Calu3 (cell line): ENCODE results near the gene PDRG1. TPM values are rescaled to one million over a fixed set of nuclear protein-coding genes. Genes with fewer than 3 reads are reported as not detected.

Source experiments
- BruUV-seq: library from RNA; stranded (reverse); fragments of 400-500 nt; replicated peaks from 2 replicates; lab custom pipeline; 2021; lab: Mats Ljungman, UMichigan
- CTCF ChIA-PET: fragments of 300-600 bp; sonication (Branson Sonifier 250); formaldehyde crosslinking; loops from one replicate; lab custom pipeline; 2022; ENCODE audit warnings: antibody characterized with exemption; lab: Charles Lee
- DNase-seq: peaks from one replicate; pipeline ENCODE4 v3.0.0; 2022
- H3K27ac Mint-ChIP-seq: one replicate; pipeline ENCODE4 v1.8.0; 2022; ENCODE audit warnings: mixed read lengths; ENCODE audit not compliant: unreplicated experiment
- H3K27me3 Mint-ChIP-seq: one replicate; pipeline ENCODE4 v1.8.0; 2022; ENCODE audit warnings: mixed read lengths; ENCODE audit not compliant: unreplicated experiment
- H3K36me3 Mint-ChIP-seq: one replicate; pipeline ENCODE4 v1.8.0; 2022; ENCODE audit warnings: mild to moderate bottlenecking, moderate library complexity, mixed read lengths; ENCODE audit not compliant: insufficient read depth, unreplicated experiment
- H3K4me1 Mint-ChIP-seq: one replicate; pipeline ENCODE4 v1.8.0; 2022; ENCODE audit warnings: mild to moderate bottlenecking, low read depth, mixed read lengths; ENCODE audit not compliant: unreplicated experiment
- H3K4me3 Mint-ChIP-seq: one replicate; pipeline ENCODE4 v1.8.0; 2022; ENCODE audit warnings: mild to moderate bottlenecking, low read depth, moderate library complexity, mixed read lengths; ENCODE audit not compliant: unreplicated experiment
- H3K9me3 Mint-ChIP-seq: one replicate; pipeline ENCODE4 v1.8.0; 2022; ENCODE audit warnings: low read depth, mixed read lengths; ENCODE audit not compliant: unreplicated experiment
- intact Hi-C: fragments of 100-400 bp; cut with micrococcal nuclease; formaldehyde crosslinking; loops from one replicate; pipeline ENCODE4 v1.10.0; 2022; ENCODE audit not compliant: unreplicated experiment
- total RNA-seq: library from RNA; stranded (reverse); gene quantifications from 2 replicates; pipeline ENCODE4 v1.2.3, GENCODE V29; 2022
- TF ChIP-seq, protein P1 (sequence below): fragments of 200-600 bp; IDR thresholded peaks from one replicate; pipeline ENCODE4 v1.8.0; 2022; ENCODE audit warnings: antibody characterized with exemption; ENCODE audit not compliant: unreplicated experiment

The PDRG1 gene
- total RNA-seq, 1 experiment from 2014 or later, result 24.5 TPM

- H3K27me3 Mint-ChIP-seq, result peaks cover 2% of the 10 kb centered on the region
Observed at GRCh38 chr20:31939661-31940060, 12.2 kb downstream of the PDRG1 start.

DNA sequence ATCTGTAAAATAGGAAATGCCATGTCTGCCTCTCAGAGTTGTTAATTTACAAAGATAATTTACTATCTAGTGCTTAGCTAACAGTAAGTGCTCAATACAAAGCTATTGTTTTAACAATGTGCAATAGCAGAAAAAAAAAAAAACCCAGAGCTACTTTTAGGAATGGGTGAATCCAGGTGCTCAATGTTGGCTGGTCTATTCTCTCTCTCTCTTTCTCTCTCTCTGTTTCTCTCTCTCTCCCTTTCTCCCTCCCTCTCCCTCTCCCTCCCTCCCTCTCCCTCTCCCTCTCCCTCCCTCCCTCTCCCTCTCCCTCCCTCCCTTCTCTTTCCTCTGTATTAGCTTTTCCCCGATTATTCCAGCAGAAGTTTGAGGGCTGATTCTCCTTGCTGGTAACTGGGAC lies 14.0 kb downstream of the PDRG1 start:
- Mint-ChIP-seq H3K27me3 (peaks cover 21% of the 10 kb centered on the region), H3K9me3 (no peaks in the 10 kb centered on the region), H3K4me1 (no peaks in the 10 kb centered on the region), H3K4me3 (no peak overlapping the region), H3K27ac (no peak overlapping the region), H3K36me3 (no peaks in the 10 kb centered on the region)
- BruUV-seq, result no TSS peak
- intact Hi-C loops, result no loop called here
- TF ChIP-seq, protein P1, sequence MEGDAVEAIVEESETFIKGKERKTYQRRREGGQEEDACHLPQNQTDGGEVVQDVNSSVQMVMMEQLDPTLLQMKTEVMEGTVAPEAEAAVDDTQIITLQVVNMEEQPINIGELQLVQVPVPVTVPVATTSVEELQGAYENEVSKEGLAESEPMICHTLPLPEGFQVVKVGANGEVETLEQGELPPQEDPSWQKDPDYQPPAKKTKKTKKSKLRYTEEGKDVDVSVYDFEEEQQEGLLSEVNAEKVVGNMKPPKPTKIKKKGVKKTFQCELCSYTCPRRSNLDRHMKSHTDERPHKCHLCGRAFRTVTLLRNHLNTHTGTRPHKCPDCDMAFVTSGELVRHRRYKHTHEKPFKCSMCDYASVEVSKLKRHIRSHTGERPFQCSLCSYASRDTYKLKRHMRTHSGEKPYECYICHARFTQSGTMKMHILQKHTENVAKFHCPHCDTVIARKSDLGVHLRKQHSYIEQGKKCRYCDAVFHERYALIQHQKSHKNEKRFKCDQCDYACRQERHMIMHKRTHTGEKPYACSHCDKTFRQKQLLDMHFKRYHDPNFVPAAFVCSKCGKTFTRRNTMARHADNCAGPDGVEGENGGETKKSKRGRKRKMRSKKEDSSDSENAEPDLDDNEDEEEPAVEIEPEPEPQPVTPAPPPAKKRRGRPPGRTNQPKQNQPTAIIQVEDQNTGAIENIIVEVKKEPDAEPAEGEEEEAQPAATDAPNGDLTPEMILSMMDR, result no peak
- no peak for DNase-seq
- CTCF ChIA-PET, result interaction anchor here (0.5 kb wide), 1 partner anchor 42 kb away, joined by 8 read pairs; no protein-coding TSS in a partner anchor

More at GRCh38 chr20:31939661-31940060, 12.2 kb downstream of the PDRG1 start:
- CTCF ChIA-PET, result interaction anchor here (0.8 kb wide), 1 partner anchor 12 kb away, joined by 3 read pairs; the partner anchor contains the start of gene PDRG1
- H3K4me3 Mint-ChIP-seq, result no peak overlapping the region
- intact Hi-C loops, result no loop called here
- BruUV-seq, result no TSS peak
- no peak overlapping the region for H3K27ac Mint-ChIP-seq
- H3K36me3 Mint-ChIP-seq, result no peaks in the 10 kb centered on the region
- no peaks in the 10 kb centered on the region for H3K9me3 Mint-ChIP-seq
- TF ChIP-seq, protein P1, result no peak
- no peaks in the 10 kb centered on the region for H3K4me1 Mint-ChIP-seq
- no peak for DNase-seq

GRCh38 chr20:31936420-31936819 lies 15.4 kb downstream of the PDRG1 start:
- CTCF ChIA-PET, result interaction anchor here (0.7 to 0.9 kb wide), 2 partner anchors 129 to 335 kb away, joined by 3 to 5 read pairs; no protein-coding TSS in a partner anchor
- no peaks in the 10 kb centered on the region for H3K36me3 Mint-ChIP-seq
- no peak overlapping the region for H3K4me3 Mint-ChIP-seq
- no TSS peak for BruUV-seq
- no peak for DNase-seq
- no peaks in the 10 kb centered on the region for H3K9me3 Mint-ChIP-seq
- intact Hi-C loops, result no loop called here
- no peak overlapping the region for H3K27ac Mint-ChIP-seq
- TF ChIP-seq, protein P1, result no peak
- H3K27me3 Mint-ChIP-seq, result peaks cover 35% of the 10 kb centered on the region
- H3K4me1 Mint-ChIP-seq, result no peaks in the 10 kb centered on the region

DNA sequence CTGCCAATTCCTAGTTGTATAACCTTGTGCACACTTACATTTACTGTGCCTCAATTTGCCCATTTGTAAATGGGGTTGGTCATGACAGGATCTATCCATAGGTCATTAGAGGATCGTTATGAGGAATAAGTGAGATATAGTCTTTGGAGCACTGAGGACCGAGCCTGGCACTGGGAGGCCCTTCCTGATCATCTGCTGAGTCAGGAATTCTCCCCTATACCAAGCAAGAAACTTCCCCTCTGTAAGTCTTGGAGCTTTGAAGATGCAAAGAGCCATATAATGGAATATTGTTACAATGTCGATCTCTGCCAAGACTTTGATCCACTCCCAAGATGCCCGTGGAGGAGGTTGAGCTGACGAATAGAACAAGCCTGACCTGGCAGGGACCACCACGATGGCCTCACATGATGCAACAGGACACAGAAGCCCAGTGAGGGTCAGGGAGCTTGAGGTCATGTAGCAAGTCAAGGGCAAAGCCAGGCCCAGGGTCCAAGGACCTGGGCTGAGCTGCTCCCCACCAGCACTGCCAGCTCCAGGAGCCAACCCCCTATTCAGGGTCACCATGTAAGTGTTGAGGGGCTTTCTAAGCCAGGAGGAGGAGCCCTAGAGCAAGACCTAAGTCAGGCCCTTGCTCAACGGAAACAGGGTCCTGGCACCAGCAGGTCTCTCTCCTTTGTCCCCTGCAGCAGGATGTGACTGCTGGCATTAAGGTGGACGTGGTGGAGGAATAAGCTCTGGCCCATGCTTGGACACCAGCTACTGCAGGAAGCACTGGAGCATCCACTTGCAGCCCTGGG lies 16.7 kb downstream of the PDRG1 start:
- CTCF ChIA-PET, result no interaction called here
- Mint-ChIP-seq H3K27ac (no peak overlapping the region), H3K27me3 (peaks cover 47% of the 10 kb centered on the region), H3K4me1 (no peaks in the 10 kb centered on the region), H3K9me3 (no peaks in the 10 kb centered on the region), H3K36me3 (no peaks in the 10 kb centered on the region), H3K4me3 (no peak overlapping the region)
- BruUV-seq, result no TSS peak
- intact Hi-C loops, result no loop called here
- TF ChIP-seq, protein P1, result no peak
- no peak for DNase-seq
